ENCODE data around the gene OSM.

DNA sequence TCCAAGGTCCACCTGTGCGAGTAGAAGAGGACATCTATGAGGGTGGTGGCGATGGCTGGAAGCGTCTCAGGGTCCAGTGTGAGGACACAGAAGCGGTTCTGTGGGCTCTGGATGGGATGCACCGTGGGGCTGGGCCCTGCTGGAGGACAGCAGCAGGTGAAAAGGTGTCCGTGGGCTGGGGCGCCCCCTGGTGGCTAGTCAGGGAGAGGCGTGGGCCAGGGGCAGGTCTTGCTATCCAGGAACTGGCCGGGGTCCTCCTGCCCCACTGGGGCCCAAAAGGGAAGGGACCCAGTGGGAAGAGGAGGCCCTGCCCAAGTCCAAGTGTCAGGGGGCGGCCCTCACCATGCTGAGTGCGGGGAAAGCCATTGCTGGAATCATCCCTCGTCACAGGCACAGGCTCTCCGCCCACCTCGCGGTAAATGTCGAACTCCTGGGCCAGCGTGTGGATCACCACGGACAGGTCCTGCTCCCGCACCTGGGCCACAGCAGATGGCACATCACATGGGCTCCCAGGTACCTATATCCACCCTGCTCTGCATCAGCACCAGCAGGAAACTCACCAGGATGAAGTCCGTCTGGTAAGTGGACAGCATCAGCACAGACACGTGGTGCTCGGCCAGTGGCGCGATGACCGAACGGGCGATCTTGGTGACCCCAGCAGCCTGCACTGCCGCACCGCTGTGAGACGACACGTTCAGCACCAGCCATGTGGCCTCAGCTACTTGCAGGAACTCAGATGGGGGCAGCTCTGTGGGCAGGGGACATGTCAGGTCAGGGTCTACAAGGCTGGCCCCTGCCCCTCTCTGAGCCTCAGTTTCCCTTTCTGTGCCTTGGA lies 20.4 kb upstream of the OSM start:
- TF ChIP-seq ZNF114 (tag by site-specific recombination; IDR thresholded peaks at IDR 0.05) = no peak
- no peak for TF ChIP-seq YY1 (tag by site-specific recombination; IDR thresholded peaks at IDR 0.05)
